Esophagus muscularis mucosa (tissue), 4 donors: Measurements from ENCODE around the gene ULBP2. TPM values are rescaled to one million over a fixed set of nuclear protein-coding genes. Genes with fewer than 3 reads are reported as not detected.
A peak's percentile ranks its signal among the peaks of the same experiment; 100 is the strongest.
"Not testable (repeated sequence)": the region's sequence is repeated elsewhere in the genome, so short reads cannot be mapped to it uniquely, and the experiment has no call there.

Experiments
- DNase-seq: peaks from one replicate; pipeline ENCODE4 v3.0.0-alpha.2; 2017; ENCODE audit errors: extremely low spot score
- H3K27ac ChIP-seq, 4 donors: fragments of 200-600 bp; sonication (generic); replicated peaks in 1 of 4; 1 replicate in 3 of 4; 2 replicates in 1 of 4; pipeline ENCODE4 v1.5.1; 2016 to 2019; ENCODE audit warnings: mild to moderate bottlenecking in 1 of 4
- H3K27me3 ChIP-seq, 4 donors: fragments of 200-600 bp; sonication (generic); one replicate each; pipeline versions ENCODE4 v1.5.1 to v1.6.0; 2016 to 2019
- H3K36me3 ChIP-seq, 4 donors: fragments of 200-600 bp; sonication (generic); one replicate each; pipeline ENCODE4 v1.5.1; 2016 to 2019
- H3K4me1 ChIP-seq, 4 donors: fragments of 200-600 bp; sonication (generic); one replicate each; pipeline ENCODE4 v1.5.1; 2016 to 2019
- H3K4me3 ChIP-seq, 4 donors: fragments of 200-600 bp; sonication (generic); 1 replicate in 2 of 4; 2 replicates in 2 of 4; pipeline ENCODE4 v1.5.1; 2016 to 2019; ENCODE audit warnings: mild to moderate bottlenecking in 4 of 4, moderate library complexity in 1 of 4
- H3K9me3 ChIP-seq, 4 donors: fragments of 200-600 bp; sonication (generic); 1 replicate in 3 of 4; 2 replicates in 1 of 4; pipeline ENCODE4 v1.5.1; 2016 to 2019
- CTCF ChIP-seq, 3 experiments: fragments of 200-600 bp in 2 of 3; fragments of 450-650 bp in 1 of 3; sonication (generic) in 2 of 3; IDR thresholded peaks; one replicate each; pipeline ENCODE4 v1.5.1; 2017 to 2019; ENCODE audit warnings: antibody characterized with exemption in 3 of 3, mild to moderate bottlenecking in 2 of 3, moderate library complexity in 1 of 3
- EP300 ChIP-seq: sonication (generic); formaldehyde crosslinking; IDR thresholded peaks from one replicate; pipeline ENCODE4 v1.6.1; 2017; ENCODE audit warnings: antibody characterized with exemption
- POLR2A ChIP-seq: fragments of 450-650 bp; IDR thresholded peaks from one replicate; pipeline ENCODE4 v1.6.1; 2017; ENCODE audit warnings: antibody characterized with exemption, moderate library complexity, mild to moderate bottlenecking, low read depth
- POLR2AphosphoS5 ChIP-seq, 2 donors: sonication (generic); formaldehyde crosslinking; IDR thresholded peaks; one replicate each; pipeline ENCODE4 v1.6.1; 2017; ENCODE audit warnings: antibody characterized with exemption in 2 of 2
- WGBS: methylation state at CpG from one replicate; pipeline ENCODE4 v1.1.5; 2018; 5-methylcytosine and 5-hydroxymethylcytosine counted together
- intact Hi-C: fragments of 100-400 bp; cut with DNase I; formaldehyde crosslinking; loops from one replicate; pipeline ENCODE4 v1.15.1; 2023
- total RNA-seq, 4 donors: library from RNA; depleted of rRNA; stranded (reverse); fragments of >200 nt; gene quantifications; one replicate each; pipeline versions ENCODE4 v1.1.0 to v1.2.1, GENCODE V29; 2016

Gene ULBP2
- total RNA-seq, 4 donors from 2014 or later, result 0.39 TPM; not detected in 3

GRCh38 chr6:149963212-149963461 lies 21.3 kb downstream of the ULBP2 start:
- Histone ChIP-seq H3K9me3 (no peaks in the 10 kb centered on the region), H3K36me3 (no peaks in the 10 kb centered on the region), H3K27me3 (peaks cover 0 to 96% (median 37%) of the 10 kb centered on the region in 4 donors), H3K27ac (no peak overlapping the region), H3K4me3 (peak overlapping the region; percentile 46 to 65 (median 50)), H3K4me1 (peaks cover 26 to 29% (median 28%) of the 10 kb centered on the region in 4 donors)
- intact Hi-C loops, result no loop called here
- no peak for TF ChIP-seq POLR2A
- TF ChIP-seq POLR2AphosphoS5 (IDR thresholded peaks at IDR 0.05), result no peak
- TF ChIP-seq CTCF (IDR thresholded peaks at IDR 0.05), result no peak
- TF ChIP-seq EP300, result no peak
- WGBS, result 34% methylated on average over 8 of the region's 8 CpGs
- DNase-seq, result no peak

DNA sequence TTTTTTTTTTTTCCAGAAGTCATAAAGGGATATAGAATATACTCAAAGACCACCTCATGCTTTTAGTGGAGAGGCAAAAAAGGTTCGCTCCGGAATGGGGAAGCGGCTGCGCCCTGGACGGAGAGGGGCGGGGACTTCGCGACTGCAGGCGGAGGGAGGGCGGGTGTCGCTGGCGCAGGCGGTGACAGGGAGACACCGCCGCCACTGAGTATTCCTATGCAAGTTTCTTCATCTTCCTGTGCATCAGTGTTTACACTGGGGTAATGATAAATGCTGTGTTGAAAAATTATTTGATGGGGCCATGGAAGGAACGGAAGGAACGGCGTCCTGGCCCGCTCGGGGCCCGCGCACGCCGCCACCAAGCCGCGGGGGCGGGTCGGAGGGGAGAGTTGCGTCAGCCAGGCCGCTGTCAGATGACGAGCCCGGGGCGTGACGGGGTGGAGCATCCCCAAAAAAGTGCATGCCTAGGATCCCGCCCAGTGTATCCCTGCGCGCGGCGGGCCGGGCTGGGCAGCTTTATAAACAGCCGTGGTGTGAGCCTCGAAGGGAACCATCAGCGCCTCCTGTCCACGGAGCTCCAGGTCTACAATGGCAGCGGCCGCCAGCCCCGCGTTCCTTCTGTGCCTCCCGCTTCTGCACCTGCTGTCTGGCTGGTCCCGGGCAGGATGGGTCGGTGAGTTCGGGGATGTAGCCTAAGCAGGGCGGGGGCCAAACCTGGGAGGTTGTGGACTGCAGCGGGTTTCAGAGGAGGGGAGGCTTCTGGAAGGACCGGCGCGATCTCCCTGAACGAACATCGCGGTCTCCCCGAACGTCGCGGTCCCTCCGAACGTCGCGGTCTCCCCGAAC lies 21.9 kb downstream of the ULBP2 start, which contains the start of gene ULBP1:
Gene ULBP1 (plus strand): TSS at position 482 of the 846 bp plus-strand sequence. CDS start 107 bp downstream, at position 589.
- intact Hi-C loops, result no loop called here
- peak within 1 kb of the TSS; percentile 46 to 65 (median 50) for H3K4me3 ChIP-seq
- peaks cover 26 to 29% (median 28%) of the 10 kb centered on the region in 4 donors for H3K4me1 ChIP-seq
- peak; percentile 95 for DNase-seq
- H3K9me3 ChIP-seq, result no peaks in the 10 kb centered on the region
- WGBS, result 2% methylated on average over 44 of the region's 69 CpGs
- peaks cover 0 to 99% (median 37%) of the 10 kb centered on the region in 4 donors for H3K27me3 ChIP-seq
- TF ChIP-seq EP300 (no peak), POLR2AphosphoS5 (IDR thresholded peaks at IDR 0.05) (peak; percentile 65 to 85)
- H3K27ac ChIP-seq, result no peak within 1 kb of the TSS
- H3K36me3 ChIP-seq, result no peaks in the 10 kb centered on the region

DNA sequence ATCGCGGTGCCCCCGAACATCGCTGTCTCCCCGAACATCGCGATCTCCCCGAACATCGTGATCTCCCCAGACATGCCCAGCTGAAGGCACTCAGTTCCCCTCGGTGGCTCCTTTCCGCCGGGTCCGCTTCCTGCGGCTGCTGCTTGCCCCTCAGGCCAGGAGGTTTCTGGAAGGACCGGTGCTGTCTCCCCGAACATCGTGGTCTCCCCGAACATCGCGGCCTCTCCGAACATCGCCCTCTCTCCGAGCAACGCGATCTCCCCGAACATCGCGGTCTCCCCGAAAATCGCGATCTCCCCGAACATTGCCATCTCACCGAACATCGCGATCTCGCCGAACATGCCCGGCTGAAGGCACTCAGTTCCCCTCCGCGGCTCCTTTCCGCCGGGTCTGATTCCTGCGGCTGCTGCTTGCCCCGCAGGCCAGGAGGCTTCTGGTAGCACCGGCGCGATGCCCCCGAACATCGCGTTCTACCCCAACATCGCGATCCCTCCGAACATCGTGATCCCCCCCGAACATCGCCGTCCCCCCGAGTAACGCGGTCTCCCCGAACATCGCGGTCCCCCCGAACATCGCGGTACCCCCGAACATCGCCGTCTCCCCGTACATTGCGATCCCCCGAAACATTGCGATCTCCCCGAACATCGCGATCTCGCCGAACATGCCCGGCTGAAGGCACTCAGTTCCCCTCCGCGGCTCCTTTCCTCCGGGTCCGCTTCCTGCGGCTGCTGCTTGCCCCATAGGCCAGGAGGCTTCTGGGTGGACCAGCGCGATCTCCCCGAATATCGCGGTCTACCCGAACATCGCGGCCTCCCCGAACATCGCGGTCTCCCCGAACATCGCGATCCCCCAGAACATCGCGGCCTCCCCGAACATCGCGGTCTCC lies 22.7 kb downstream of the ULBP2 start:
- intact Hi-C loops, result no loop called here
- peaks cover 26 to 29% (median 28%) of the 10 kb centered on the region in 4 donors for H3K4me1 ChIP-seq
- DNase-seq, result no peak
- H3K36me3 ChIP-seq, result no peaks in the 10 kb centered on the region
- H3K27me3 ChIP-seq, result peaks cover 0 to 98% (median 37%) of the 10 kb centered on the region in 4 donors
- TF ChIP-seq EP300, result no peak
- no peak for TF ChIP-seq POLR2A
- TF ChIP-seq CTCF (IDR thresholded peaks at IDR 0.05), result no peak
- no peak for TF ChIP-seq POLR2AphosphoS5 (IDR thresholded peaks at IDR 0.05)
- WGBS, result 0% methylated on average over 20 of the region's 103 CpGs
- no peak overlapping the region for H3K27ac ChIP-seq
- H3K4me3 ChIP-seq, result peak overlapping the region; percentile 46 to 65 (median 50)
- no peaks in the 10 kb centered on the region for H3K9me3 ChIP-seq

GRCh38 chr6:149965194-149966020 lies 23.6 kb downstream of the ULBP2 start:
- Histone ChIP-seq H3K36me3 (no peaks in the 10 kb centered on the region), H3K27me3 (peaks cover 0 to 98% (median 37%) of the 10 kb centered on the region in 4 donors), H3K4me3 (peak overlapping the region; percentile 46 to 65 (median 50)), H3K27ac (no peak overlapping the region), H3K4me1 (peaks cover 26 to 29% (median 28%) of the 10 kb centered on the region in 4 donors), H3K9me3 (no peaks in the 10 kb centered on the region)
- DNase-seq, result no peak
- 27% methylated on average over 22 of the region's 38 CpGs for WGBS
- TF ChIP-seq POLR2A, result no peak
- no peak for TF ChIP-seq CTCF (IDR thresholded peaks at IDR 0.05)
- TF ChIP-seq EP300, result no peak
- no peak for TF ChIP-seq POLR2AphosphoS5 (IDR thresholded peaks at IDR 0.05)
- intact Hi-C loops, result no loop called here

- H3K27ac ChIP-seq, H3K36me3 ChIP-seq, H3K9me3 ChIP-seq, DNase-seq, H3K4me3 ChIP-seq, intact Hi-C loops: not testable (repeated sequence)
- no CpG with 5 or more reads among the region's 2 CpGs for WGBS
- peaks cover 0 to 98% (median 32%) of the 10 kb centered on the region in 4 donors for H3K27me3 ChIP-seq
- H3K4me1 ChIP-seq, result peaks cover 26 to 29% (median 28%) of the 10 kb centered on the region in 4 donors
Measured at GRCh38 chr6:149966319-149966718, 24.5 kb downstream of the ULBP2 start.
